Neural cell (in vitro differentiated cells): ENCODE results near the gene UGT2B28.
"Not testable (repeated sequence)": the region's sequence is repeated elsewhere in the genome, so short reads cannot be mapped to it uniquely, and the experiment has no call there.

Experiments used
- EZH2 ChIP-seq: fragments of 200-600, 300-800 bp; shearing (Covaris generic), sonication (generic); IDR thresholded peaks from 2 replicates; pipeline ENCODE4 v1.6.1; 2014; ENCODE audit warnings: antibody characterized with exemption, low read length, borderline replicate concordance, mild to moderate bottlenecking; ENCODE audit not compliant: insufficient read depth, poor library complexity, severe bottlenecking
- TF ChIP-seq, protein P1 (sequence below): fragments of 450-650 bp; IDR thresholded peaks from 2 replicates; pipeline ENCODE4 v1.5.1; 2014; ENCODE audit warnings: antibody characterized with exemption, mild to moderate bottlenecking, moderate library complexity; ENCODE audit not compliant: poor library complexity, severe bottlenecking
- TF ChIP-seq, protein P2 (sequence below): IDR thresholded peaks from 2 replicates; pipeline ENCODE4 v1.6.1; 2012; ENCODE audit warnings: borderline replicate concordance

DNA sequence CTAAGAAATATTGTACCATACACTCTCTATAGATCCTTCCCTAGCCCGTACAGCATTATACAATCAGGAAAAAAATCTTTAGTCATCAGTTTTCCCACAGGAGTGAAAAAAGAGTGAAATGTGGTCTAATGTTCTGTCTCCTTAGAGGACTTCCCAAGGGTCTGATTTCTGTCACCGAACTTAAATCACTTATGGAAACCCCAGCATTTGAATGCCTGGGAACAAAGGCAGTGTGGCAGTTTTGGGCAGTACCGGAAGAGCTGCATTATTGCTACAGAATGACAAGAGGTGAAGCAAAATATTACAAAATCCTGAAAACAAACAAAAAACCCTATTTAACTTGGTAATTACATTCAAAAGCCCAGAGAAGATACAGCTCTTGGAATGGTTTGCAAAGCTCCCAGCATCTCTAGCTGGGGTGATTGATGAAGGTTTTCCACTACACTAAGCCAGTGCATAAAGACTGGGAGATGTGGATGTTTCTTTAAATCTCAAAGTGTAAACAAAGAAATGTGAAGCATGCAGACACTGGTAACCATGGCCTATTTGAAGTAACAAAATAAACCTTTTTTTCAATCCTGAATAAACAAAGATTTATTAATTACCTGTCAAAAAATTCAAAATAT is 27.0 kb upstream of the UGT2B28 start:
- TF ChIP-seq, protein P1, sequence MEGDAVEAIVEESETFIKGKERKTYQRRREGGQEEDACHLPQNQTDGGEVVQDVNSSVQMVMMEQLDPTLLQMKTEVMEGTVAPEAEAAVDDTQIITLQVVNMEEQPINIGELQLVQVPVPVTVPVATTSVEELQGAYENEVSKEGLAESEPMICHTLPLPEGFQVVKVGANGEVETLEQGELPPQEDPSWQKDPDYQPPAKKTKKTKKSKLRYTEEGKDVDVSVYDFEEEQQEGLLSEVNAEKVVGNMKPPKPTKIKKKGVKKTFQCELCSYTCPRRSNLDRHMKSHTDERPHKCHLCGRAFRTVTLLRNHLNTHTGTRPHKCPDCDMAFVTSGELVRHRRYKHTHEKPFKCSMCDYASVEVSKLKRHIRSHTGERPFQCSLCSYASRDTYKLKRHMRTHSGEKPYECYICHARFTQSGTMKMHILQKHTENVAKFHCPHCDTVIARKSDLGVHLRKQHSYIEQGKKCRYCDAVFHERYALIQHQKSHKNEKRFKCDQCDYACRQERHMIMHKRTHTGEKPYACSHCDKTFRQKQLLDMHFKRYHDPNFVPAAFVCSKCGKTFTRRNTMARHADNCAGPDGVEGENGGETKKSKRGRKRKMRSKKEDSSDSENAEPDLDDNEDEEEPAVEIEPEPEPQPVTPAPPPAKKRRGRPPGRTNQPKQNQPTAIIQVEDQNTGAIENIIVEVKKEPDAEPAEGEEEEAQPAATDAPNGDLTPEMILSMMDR = not testable (repeated sequence)
- TF ChIP-seq EZH2 = not testable (repeated sequence)
- TF ChIP-seq, protein P2, sequence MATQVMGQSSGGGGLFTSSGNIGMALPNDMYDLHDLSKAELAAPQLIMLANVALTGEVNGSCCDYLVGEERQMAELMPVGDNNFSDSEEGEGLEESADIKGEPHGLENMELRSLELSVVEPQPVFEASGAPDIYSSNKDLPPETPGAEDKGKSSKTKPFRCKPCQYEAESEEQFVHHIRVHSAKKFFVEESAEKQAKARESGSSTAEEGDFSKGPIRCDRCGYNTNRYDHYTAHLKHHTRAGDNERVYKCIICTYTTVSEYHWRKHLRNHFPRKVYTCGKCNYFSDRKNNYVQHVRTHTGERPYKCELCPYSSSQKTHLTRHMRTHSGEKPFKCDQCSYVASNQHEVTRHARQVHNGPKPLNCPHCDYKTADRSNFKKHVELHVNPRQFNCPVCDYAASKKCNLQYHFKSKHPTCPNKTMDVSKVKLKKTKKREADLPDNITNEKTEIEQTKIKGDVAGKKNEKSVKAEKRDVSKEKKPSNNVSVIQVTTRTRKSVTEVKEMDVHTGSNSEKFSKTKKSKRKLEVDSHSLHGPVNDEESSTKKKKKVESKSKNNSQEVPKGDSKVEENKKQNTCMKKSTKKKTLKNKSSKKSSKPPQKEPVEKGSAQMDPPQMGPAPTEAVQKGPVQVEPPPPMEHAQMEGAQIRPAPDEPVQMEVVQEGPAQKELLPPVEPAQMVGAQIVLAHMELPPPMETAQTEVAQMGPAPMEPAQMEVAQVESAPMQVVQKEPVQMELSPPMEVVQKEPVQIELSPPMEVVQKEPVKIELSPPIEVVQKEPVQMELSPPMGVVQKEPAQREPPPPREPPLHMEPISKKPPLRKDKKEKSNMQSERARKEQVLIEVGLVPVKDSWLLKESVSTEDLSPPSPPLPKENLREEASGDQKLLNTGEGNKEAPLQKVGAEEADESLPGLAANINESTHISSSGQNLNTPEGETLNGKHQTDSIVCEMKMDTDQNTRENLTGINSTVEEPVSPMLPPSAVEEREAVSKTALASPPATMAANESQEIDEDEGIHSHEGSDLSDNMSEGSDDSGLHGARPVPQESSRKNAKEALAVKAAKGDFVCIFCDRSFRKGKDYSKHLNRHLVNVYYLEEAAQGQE = not testable (repeated sequence)
